Endometrial microvascular endothelial cells (primary cell): ENCODE results near the gene COA8. TPM values are rescaled to one million over a fixed set of nuclear protein-coding genes. Genes with fewer than 3 reads are reported as not detected.

Source experiments
- in situ Hi-C: cut with HindIII; loops from 2 replicates; pipeline ENCODE4 v1.10.0; 2017; ENCODE audit warnings: low sequenced_read_pairs, low pct_unique_long_range_greater_than_20kb; ENCODE audit errors: inconsistent ontology term
- total RNA-seq: library from RNA; depleted of rRNA; stranded (reverse); fragments of >200 nt; gene quantifications from one replicate; pipeline ENCODE4 v1.2.3, GENCODE V29; 2015; ENCODE audit errors: inconsistent ontology term

The COA8 gene
- total RNA-seq, 1 donor from 2014 or later = 28.1 TPM

DNA sequence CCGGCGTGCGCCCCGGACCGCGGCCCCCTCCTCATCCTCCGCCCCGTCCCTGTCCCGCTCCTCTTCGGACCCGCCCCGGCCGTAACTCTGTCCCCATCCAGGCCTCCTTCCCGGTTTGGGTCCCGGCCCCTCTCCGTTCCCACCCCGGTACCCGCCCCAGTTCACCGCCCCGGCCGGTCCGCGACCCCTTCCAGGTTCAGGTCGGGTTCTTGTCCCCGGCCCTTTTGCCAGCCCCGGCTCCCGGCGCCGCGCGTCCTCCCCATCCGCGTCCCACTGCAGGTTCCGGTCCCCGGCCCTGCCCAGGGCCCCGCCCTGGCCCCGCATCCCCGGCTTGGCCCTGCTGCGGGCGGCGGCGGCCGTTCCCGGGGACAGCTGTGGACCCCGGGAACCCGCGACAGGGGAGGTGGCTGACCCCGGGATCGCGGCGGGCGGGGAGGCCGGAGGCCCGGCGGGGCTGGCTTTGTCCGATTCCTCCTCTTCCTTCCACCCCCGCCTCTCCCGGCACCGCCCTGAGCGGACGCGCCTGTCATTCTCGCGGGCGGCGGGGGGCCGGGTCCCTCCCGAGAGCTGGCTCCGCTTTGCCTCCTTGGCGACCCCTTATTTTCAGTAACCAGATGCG lies 66.9 kb downstream of the COA8 start:
- in situ Hi-C loops = no loop called here

DNA sequence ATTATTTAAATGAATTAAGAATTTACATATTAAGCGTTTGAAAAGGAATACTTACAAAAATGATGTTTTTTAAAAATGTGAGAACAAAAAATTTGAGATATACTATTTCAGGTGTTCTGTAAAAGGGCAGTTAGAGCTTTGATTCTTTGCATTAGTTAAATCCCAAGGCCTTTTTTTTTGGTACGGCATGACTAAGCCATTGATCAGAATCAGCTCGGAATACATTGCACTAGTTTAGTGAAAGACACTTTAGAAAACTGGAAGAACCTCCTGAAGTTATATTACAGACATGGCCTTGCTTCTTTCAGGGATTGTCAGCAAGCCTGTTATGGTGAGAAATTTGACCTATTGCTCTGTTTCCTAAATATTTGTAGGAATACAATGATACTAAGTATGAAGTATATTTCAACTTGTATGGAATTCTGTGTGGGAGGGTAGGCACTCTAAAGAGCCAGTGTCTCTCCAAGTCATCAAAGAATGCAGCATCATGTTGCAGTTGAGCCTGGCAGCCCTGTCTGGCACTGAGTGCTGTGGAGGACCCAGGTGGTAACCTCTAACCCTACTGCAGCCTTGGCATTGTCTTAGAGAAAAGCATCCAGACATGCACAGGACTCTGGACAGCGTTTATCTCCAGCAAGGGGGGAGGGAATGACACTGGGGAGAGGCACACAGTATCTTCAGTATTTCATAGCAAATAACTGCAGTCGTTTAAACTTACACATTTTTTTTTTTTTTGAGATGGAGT lies 67.8 kb downstream of the COA8 start:
- in situ Hi-C loops = no loop called here

GRCh38 chr14:103633391-103633790 lies 70.6 kb downstream of the COA8 start:
- in situ Hi-C loops = no loop called here

DNA sequence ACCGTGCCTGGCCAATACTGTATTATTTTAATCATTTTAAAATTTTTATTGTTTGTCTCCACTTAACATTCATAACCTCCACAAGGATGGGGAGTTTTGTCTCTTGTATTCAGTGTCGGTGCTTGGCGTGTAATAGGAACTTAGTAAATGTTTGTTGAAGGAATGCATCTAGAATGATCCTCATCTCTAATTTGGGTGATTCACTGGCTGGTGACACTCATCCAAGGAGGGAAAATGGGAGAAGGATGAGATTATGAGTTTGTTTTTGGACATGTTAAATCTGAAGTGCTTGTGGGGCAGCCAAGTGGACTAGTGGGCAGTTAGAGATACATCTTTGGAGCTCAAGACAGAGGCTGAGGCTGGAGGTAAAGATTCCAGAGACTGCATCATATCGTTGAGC lies 71.4 kb downstream of the COA8 start:
- in situ Hi-C loops = no loop called here

DNA sequence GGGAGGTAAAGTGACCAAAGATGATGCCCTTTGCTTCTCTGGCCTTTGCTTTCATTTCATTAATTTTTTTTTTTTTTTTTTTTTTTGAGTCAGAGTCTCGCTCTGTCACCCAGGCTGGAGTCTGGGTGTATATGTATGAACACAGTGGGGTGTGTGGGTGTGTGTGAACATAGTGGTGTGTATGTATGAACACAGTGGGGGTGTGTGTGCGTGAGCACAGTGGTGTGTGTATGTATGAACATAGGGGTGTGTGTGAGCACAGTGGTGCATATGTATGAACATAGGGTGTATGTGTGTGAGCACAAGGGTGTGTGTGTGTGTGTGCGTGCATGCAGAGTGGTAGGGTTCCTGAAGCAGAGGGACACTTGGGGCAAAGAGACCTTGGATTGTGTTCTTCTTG lies 75.8 kb downstream of the COA8 start:
- in situ Hi-C loops = no loop called here

Other genes starting within 250 kb of the COA8 start
- 278 TPM for gene EIF5, start 228.7 kb upstream of the COA8 start, total RNA-seq
- 61.6 TPM for gene MARK3, start 177.5 kb upstream of the COA8 start, total RNA-seq
- gene CKB, start 40.1 kb upstream of the COA8 start, total RNA-seq = not detected
- 10.3 TPM for gene TRMT61A, start 33.8 kb upstream of the COA8 start, total RNA-seq
- gene BAG5, start 303 bp upstream of the COA8 start, total RNA-seq = 16.4 TPM
- gene KLC1, start 66.3 kb downstream of the COA8 start, total RNA-seq = 135 TPM
- gene XRCC3, start 152.5 kb downstream of the COA8 start, total RNA-seq = 25.3 TPM
- gene ZFYVE21, start 152.8 kb downstream of the COA8 start, total RNA-seq = 67.1 TPM